CD14-positive monocyte (primary cell): ENCODE data around the gene MYL3. TPM values are rescaled to one million over a fixed set of nuclear protein-coding genes. Genes with fewer than 3 reads are reported as not detected.
A peak's percentile ranks its signal among the peaks of the same experiment; 100 is the strongest.

Source experiments
- DNase-seq, 3 donors: peaks; one replicate each; pipeline ENCODE4 v3.0.0-alpha.2; 2011 to 2022
- H2AFZ ChIP-seq: 2 replicates; pipeline ENCODE4 v1.6.0; 2012; ENCODE audit warnings: mild to moderate bottlenecking, low read depth, low read length, inconsistent platforms; ENCODE audit not compliant: insufficient read depth, poor library complexity, severe bottlenecking
- H3K27ac ChIP-seq, 2 donors: 1 replicate in 1 of 2; 2 replicates in 1 of 2; pipeline ENCODE4 v1.5.1; 2012 to 2013; ENCODE audit warnings: low read length in 2 of 2, control low read depth in 1 of 2, inconsistent platforms in 1 of 2, low read depth in 1 of 2, mild to moderate bottlenecking in 1 of 2
- H3K27me3 ChIP-seq, 2 donors: one replicate each; pipeline versions ENCODE4 v1.6.0 to v1.6.1; 2011 to 2013; ENCODE audit warnings: low read length in 2 of 2; ENCODE audit not compliant: control insufficient read depth in 2 of 2, insufficient read depth in 2 of 2
- H3K36me3 ChIP-seq, 2 donors: replicated peaks in 1 of 2; 1 replicate in 1 of 2; 2 replicates in 1 of 2; pipeline versions ENCODE4 v1.5.1 to v1.6.1; 2012 to 2013; ENCODE audit warnings: low read length in 2 of 2, control low read depth in 1 of 2, inconsistent platforms in 1 of 2, mild to moderate bottlenecking in 1 of 2; ENCODE audit not compliant: insufficient read depth in 2 of 2, control insufficient read depth in 1 of 2
- H3K4me1 ChIP-seq, 2 donors: 1 replicate in 1 of 2; 2 replicates in 1 of 2; pipeline versions ENCODE4 v1.5.1 to v1.6.1; 2012 to 2013; ENCODE audit warnings: low read length in 2 of 2, control low read depth in 1 of 2, inconsistent platforms in 1 of 2, mild to moderate bottlenecking in 1 of 2, moderate library complexity in 1 of 2; ENCODE audit not compliant: insufficient read depth in 2 of 2, control insufficient read depth in 1 of 2
- H3K4me2 ChIP-seq: replicated peaks from 2 replicates; pipeline ENCODE3; 2012; ENCODE audit warnings: low read length, moderate library complexity, mild to moderate bottlenecking; ENCODE audit not compliant: poor library complexity, severe bottlenecking; ENCODE audit errors: extremely low read depth
- H3K4me3 ChIP-seq, 3 experiments: fragments of 200-600 bp in 1 of 3; sonication (generic) in 1 of 3; replicated peaks in 1 of 3; 1 replicate in 2 of 3; 2 replicates in 1 of 3; pipeline ENCODE4 v1.5.1; 2011 to 2013; ENCODE audit warnings: low read length in 3 of 3, mild to moderate bottlenecking in 3 of 3, control low read depth in 2 of 3, low read depth in 2 of 3, inconsistent platforms in 1 of 3, moderate library complexity in 1 of 3
- H3K79me2 ChIP-seq: 2 replicates; pipeline ENCODE4 v1.6.0; 2012; ENCODE audit warnings: mild to moderate bottlenecking, control low read depth, inconsistent platforms, low read length, moderate library complexity; ENCODE audit not compliant: insufficient read depth
- H3K9ac ChIP-seq: 2 replicates; pipeline ENCODE4 v1.6.0; 2017; ENCODE audit warnings: low read length, mild to moderate bottlenecking; ENCODE audit not compliant: insufficient read depth, poor library complexity, severe bottlenecking
- H3K9me3 ChIP-seq, 2 donors: replicated peaks in 1 of 2; 1 replicate in 1 of 2; 2 replicates in 1 of 2; pipeline versions ENCODE4 v1.5.1 to v1.6.1; 2012 to 2013; ENCODE audit warnings: low read length in 2 of 2, control low read depth in 1 of 2; ENCODE audit not compliant: control insufficient read depth in 1 of 2, insufficient read depth in 1 of 2
- H4K20me1 ChIP-seq: 2 replicates; pipeline ENCODE4 v1.6.0; 2012; ENCODE audit warnings: mild to moderate bottlenecking, low read length, control low read depth, moderate library complexity; ENCODE audit not compliant: insufficient read depth
- H3K27ac Mint-ChIP-seq, 7 donors: one replicate each; pipeline ENCODE4 v1.8.0; 2020; ENCODE audit warnings: mild to moderate bottlenecking in 7 of 7, mixed read lengths in 7 of 7, moderate library complexity in 6 of 7, inconsistent platforms in 2 of 7
- H3K27me3 Mint-ChIP-seq, 3 donors: one replicate each; pipeline ENCODE4 v1.8.0; 2021 to 2022; ENCODE audit warnings: low read depth in 3 of 3, mild to moderate bottlenecking in 3 of 3, mixed read lengths in 3 of 3, moderate library complexity in 3 of 3, inconsistent platforms in 1 of 3
- H3K36me3 Mint-ChIP-seq, 2 donors: one replicate each; pipeline ENCODE4 v1.8.0; 2020; ENCODE audit warnings: mixed read lengths in 2 of 2, inconsistent platforms in 1 of 2, mild to moderate bottlenecking in 1 of 2
- H3K4me1 Mint-ChIP-seq: one replicate; pipeline ENCODE4 v1.8.0; 2020; ENCODE audit warnings: mild to moderate bottlenecking, mixed read lengths
- H3K4me3 Mint-ChIP-seq, 2 donors: one replicate each; pipeline ENCODE4 v1.8.0; 2020; ENCODE audit warnings: mild to moderate bottlenecking in 2 of 2, mixed read lengths in 2 of 2, moderate library complexity in 1 of 2
- H3K9me3 Mint-ChIP-seq, 7 donors: one replicate each; pipeline ENCODE4 v1.8.0; 2020 to 2022; ENCODE audit warnings: mixed read lengths in 7 of 7, mild to moderate bottlenecking in 6 of 7, moderate library complexity in 6 of 7, inconsistent platforms in 2 of 7
- WGBS: methylation state at CpG from one replicate; pipeline ENCODE4 v1.1.5; 2013; ENCODE audit warnings: missing lambda C conversion rate; ENCODE audit not compliant: insufficient coverage; 5-methylcytosine and 5-hydroxymethylcytosine counted together
- intact Hi-C, 2 donors: fragments of 100-400 bp; cut with micrococcal nuclease; formaldehyde crosslinking; loops; one replicate each; pipeline versions ENCODE4 v1.15.0 to v1.15.1; 2023
- polyA plus RNA-seq, 3 donors: library from polyadenylated mRNA; depleted of rRNA in 1 of 3; unstranded in 2 of 3; stranded (reverse) in 1 of 3; fragments of 300-500 nt in 2 of 3; fragments of >200 nt in 1 of 3; fragmentation: Illumina TruSeq in 2 of 3; gene quantifications; 1 replicate in 2 of 3; 2 replicates in 1 of 3; pipeline ENCODE4 v1.2.3, GENCODE V29; 2012 to 2021
- TF ChIP-seq, protein P1 (sequence below): fragments of 200-600 bp; IDR thresholded peaks from one replicate; pipeline ENCODE4 v1.8.0; 2022; ENCODE audit warnings: antibody characterized with exemption, mild to moderate bottlenecking

The MYL3 gene
- polyA plus RNA-seq, 3 donors: not detected

DNA sequence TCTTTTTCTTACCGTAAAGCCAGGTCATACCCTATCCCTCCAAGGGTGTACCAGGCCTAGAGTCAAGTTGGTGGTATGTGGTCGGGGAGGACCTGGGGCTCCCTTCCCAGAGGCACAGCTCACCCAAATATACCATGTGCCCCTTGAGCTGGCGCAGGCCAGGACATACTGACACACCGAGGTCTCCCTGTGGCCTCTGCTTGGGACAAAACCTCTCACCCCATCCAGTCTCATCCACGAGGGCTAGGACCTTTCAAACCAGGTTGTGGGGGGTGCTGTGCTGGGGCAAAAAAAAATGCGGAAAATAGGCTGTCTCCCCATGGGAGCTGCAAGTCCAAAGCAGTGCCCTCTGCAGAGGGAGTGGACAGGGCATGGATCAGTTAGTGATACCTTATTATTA, 37.1 kb upstream of the MYL3 start:
- H3K9me3 Mint-ChIP-seq: peaks cover 0 to 3% (median 0%) of the 10 kb centered on the region in 7 donors
- TF ChIP-seq, protein P1, sequence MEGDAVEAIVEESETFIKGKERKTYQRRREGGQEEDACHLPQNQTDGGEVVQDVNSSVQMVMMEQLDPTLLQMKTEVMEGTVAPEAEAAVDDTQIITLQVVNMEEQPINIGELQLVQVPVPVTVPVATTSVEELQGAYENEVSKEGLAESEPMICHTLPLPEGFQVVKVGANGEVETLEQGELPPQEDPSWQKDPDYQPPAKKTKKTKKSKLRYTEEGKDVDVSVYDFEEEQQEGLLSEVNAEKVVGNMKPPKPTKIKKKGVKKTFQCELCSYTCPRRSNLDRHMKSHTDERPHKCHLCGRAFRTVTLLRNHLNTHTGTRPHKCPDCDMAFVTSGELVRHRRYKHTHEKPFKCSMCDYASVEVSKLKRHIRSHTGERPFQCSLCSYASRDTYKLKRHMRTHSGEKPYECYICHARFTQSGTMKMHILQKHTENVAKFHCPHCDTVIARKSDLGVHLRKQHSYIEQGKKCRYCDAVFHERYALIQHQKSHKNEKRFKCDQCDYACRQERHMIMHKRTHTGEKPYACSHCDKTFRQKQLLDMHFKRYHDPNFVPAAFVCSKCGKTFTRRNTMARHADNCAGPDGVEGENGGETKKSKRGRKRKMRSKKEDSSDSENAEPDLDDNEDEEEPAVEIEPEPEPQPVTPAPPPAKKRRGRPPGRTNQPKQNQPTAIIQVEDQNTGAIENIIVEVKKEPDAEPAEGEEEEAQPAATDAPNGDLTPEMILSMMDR: no peak
- intact Hi-C loops: no loop called here
- Histone ChIP-seq H3K27me3 (peaks cover 3 to 19% of the 10 kb centered on the region in 2 donors), H4K20me1 (no peaks in the 10 kb centered on the region), H3K4me3 (no peak overlapping the region), H2AFZ (no peak overlapping the region), H3K36me3 (no peaks in the 10 kb centered on the region), H3K27ac (no peak overlapping the region), H3K9me3 (no peaks in the 10 kb centered on the region), H3K4me2 (no peak overlapping the region), H3K79me2 (no peaks in the 10 kb centered on the region), H3K4me1 (peaks cover 9 to 18% of the 10 kb centered on the region in 2 donors), H3K9ac (no peak overlapping the region)
- DNase-seq: no peak
- H3K27ac Mint-ChIP-seq: peak overlapping the region in 1 of 7 donors; percentile 38
- H3K36me3 Mint-ChIP-seq: no peaks in the 10 kb centered on the region
- H3K4me1 Mint-ChIP-seq: peaks cover 22% of the 10 kb centered on the region
- WGBS: no CpG with 5 or more reads among the region's 6 CpGs
- peaks cover 27 to 46% (median 31%) of the 10 kb centered on the region in 3 donors for H3K27me3 Mint-ChIP-seq
- H3K4me3 Mint-ChIP-seq: no peak overlapping the region

DNA sequence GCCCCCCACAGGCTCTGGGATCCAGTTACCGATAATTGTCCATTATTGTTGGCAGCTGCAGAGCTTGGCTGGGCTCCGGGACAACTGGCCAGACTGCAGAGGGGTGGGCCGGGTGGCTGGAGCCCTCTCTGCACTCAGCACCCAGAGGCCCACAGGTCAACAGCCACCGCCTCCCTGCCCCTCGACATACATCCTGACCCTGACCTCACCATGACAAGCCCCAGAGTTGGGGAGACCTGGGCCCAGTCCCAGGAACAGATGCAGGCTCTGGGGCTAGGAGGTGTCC, 36.7 kb upstream of the MYL3 start:
- no peak overlapping the region for H3K27ac Mint-ChIP-seq
- H4K20me1 ChIP-seq: no peaks in the 10 kb centered on the region
- H3K36me3 Mint-ChIP-seq: no peaks in the 10 kb centered on the region
- H3K4me3 Mint-ChIP-seq: no peak overlapping the region
- H3K27me3 ChIP-seq: peaks cover 3 to 19% of the 10 kb centered on the region in 2 donors
- peaks cover 0 to 3% (median 0%) of the 10 kb centered on the region in 7 donors for H3K9me3 Mint-ChIP-seq
- WGBS: 100% methylated on average over 2 of the region's 5 CpGs
- H3K9me3 ChIP-seq: no peaks in the 10 kb centered on the region
- no peaks in the 10 kb centered on the region for H3K36me3 ChIP-seq
- no peak overlapping the region for H3K4me2 ChIP-seq
- DNase-seq: no peak
- no peak overlapping the region for H3K4me3 ChIP-seq
- H3K4me1 Mint-ChIP-seq: peaks cover 25% of the 10 kb centered on the region
- peaks cover 9 to 18% of the 10 kb centered on the region in 2 donors for H3K4me1 ChIP-seq
- peaks cover 27 to 47% (median 31%) of the 10 kb centered on the region in 3 donors for H3K27me3 Mint-ChIP-seq
- TF ChIP-seq, protein P1: no peak
- H2AFZ ChIP-seq: no peak overlapping the region
- H3K9ac ChIP-seq: no peak overlapping the region
- intact Hi-C loops: no loop called here
- H3K27ac ChIP-seq: no peak overlapping the region
- H3K79me2 ChIP-seq: no peaks in the 10 kb centered on the region
